22Rv1 (cell line): ENCODE data around the gene GFY.

Experiments
- ZFX ChIP-seq: fragments of 450-650 bp; IDR thresholded peaks from 2 replicates; pipeline ENCODE4 v1.6.1; 2017; ENCODE audit warnings: antibody characterized with exemption, borderline replicate concordance
- TF ChIP-seq, protein P1 (sequence below): fragments of 450-650 bp; IDR thresholded peaks from 2 replicates; pipeline ENCODE4 v1.5.1; 2017; ENCODE audit warnings: mild to moderate bottlenecking

DNA sequence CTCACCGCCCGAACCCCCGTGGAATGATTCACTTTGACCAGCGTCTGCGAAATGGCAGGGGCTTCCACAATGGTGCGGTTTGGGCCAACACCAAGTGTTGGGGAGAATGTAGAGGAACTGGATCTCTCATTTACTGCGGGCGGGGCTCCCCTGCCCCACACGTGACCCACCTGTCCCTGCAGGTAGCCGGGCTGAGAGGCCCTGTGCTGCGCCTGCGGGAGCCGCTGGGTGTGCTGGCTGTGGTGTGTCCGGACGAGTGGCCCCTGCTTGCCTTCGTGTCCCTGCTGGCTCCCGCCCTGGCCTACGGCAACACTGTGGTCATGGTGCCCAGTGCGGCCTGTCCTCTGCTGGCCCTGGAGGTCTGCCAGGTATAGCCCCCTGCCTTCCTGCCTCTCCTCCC, 43.0 kb downstream of the GFY start:
- TF ChIP-seq, protein P1, sequence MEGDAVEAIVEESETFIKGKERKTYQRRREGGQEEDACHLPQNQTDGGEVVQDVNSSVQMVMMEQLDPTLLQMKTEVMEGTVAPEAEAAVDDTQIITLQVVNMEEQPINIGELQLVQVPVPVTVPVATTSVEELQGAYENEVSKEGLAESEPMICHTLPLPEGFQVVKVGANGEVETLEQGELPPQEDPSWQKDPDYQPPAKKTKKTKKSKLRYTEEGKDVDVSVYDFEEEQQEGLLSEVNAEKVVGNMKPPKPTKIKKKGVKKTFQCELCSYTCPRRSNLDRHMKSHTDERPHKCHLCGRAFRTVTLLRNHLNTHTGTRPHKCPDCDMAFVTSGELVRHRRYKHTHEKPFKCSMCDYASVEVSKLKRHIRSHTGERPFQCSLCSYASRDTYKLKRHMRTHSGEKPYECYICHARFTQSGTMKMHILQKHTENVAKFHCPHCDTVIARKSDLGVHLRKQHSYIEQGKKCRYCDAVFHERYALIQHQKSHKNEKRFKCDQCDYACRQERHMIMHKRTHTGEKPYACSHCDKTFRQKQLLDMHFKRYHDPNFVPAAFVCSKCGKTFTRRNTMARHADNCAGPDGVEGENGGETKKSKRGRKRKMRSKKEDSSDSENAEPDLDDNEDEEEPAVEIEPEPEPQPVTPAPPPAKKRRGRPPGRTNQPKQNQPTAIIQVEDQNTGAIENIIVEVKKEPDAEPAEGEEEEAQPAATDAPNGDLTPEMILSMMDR, result no peak
- TF ChIP-seq ZFX, result no peak
